GM23338 (cell line): ENCODE results near the gene PML. TPM values are rescaled to one million over a fixed set of nuclear protein-coding genes. Genes with fewer than 3 reads are reported as not detected.

Experiments
- ATAC-seq: fragments of 200-7000 bp; cut with Tn5 transposase; 3 replicates; pipeline ENCODE4 v1.9.1; 2020
- DNase-seq: peaks from one replicate; pipeline ENCODE4 v3.0.0-alpha.2; 2015; ENCODE audit warnings: low spot score
- H2AFZ ChIP-seq: fragments of 200-600 bp; sonication (generic); 2 replicates; pipeline ENCODE4 v1.8.0; 2016; ENCODE audit warnings: antibody characterized with exemption, mild to moderate bottlenecking, moderate library complexity
- H3F3A ChIP-seq: fragments of 200-600 bp; sonication (generic); replicated peaks from 2 replicates; pipeline ENCODE4 v1.8.0; 2017; ENCODE audit warnings: antibody characterized with exemption, mixed run types, low read depth
- H3K27ac ChIP-seq: fragments of 200-600 bp; sonication (generic); 2 replicates; pipeline ENCODE4 v1.6.1; 2016; ENCODE audit warnings: low read depth
- H3K27me3 ChIP-seq: fragments of 200-600 bp; sonication (generic); 2 replicates; pipeline ENCODE4 v1.8.0; 2016; ENCODE audit warnings: mild to moderate bottlenecking, mixed run types, moderate library complexity; ENCODE audit not compliant: insufficient read depth
- H3K36me3 ChIP-seq: fragments of 200-600 bp; sonication (generic); 2 replicates; pipeline ENCODE4 v1.8.0; 2016; ENCODE audit warnings: mild to moderate bottlenecking; ENCODE audit not compliant: insufficient read depth
- H3K4me1 ChIP-seq: fragments of 200-600 bp; sonication (generic); 2 replicates; pipeline ENCODE4 v1.8.0; 2016; ENCODE audit warnings: mild to moderate bottlenecking, moderate library complexity; ENCODE audit not compliant: insufficient read depth
- H3K4me2 ChIP-seq: fragments of 200-600 bp; sonication (generic); 2 replicates; pipeline ENCODE4 v1.7.1; 2017; ENCODE audit warnings: mixed run types
- H3K4me3 ChIP-seq: fragments of 200-600 bp; sonication (generic); 2 replicates; pipeline ENCODE4 v1.6.1; 2016; ENCODE audit warnings: mixed run types
- H3K79me2 ChIP-seq: fragments of 200-600 bp; sonication (generic); replicated peaks from 2 replicates; pipeline ENCODE4 v1.8.0; 2017; ENCODE audit warnings: mild to moderate bottlenecking; ENCODE audit not compliant: insufficient read depth
- H3K9me2 ChIP-seq: fragments of 200-600 bp; sonication (generic); 2 replicates; pipeline ENCODE4 v1.8.0; 2017; ENCODE audit not compliant: insufficient read depth
- H4K20me1 ChIP-seq: fragments of 200-600 bp; sonication (generic); replicated peaks from 2 replicates; pipeline ENCODE4 v1.8.0; 2017; ENCODE audit warnings: mild to moderate bottlenecking; ENCODE audit not compliant: insufficient read depth
- H3K27ac Mint-ChIP-seq: 2 replicates; pipeline ENCODE4 v1.8.0; 2020; ENCODE audit warnings: inconsistent platforms, mild to moderate bottlenecking, moderate library complexity, mixed read lengths
- H3K27me3 Mint-ChIP-seq: 3 replicates; pipeline ENCODE4 v1.8.0; 2022; ENCODE audit warnings: low read depth, mild to moderate bottlenecking, moderate library complexity, mixed read lengths, inconsistent platforms; ENCODE audit not compliant: insufficient read depth, poor library complexity
- H3K36me3 Mint-ChIP-seq: 3 replicates; pipeline ENCODE4 v1.8.0; 2021; ENCODE audit warnings: low read depth, mild to moderate bottlenecking, inconsistent platforms, moderate library complexity, mixed read lengths
- H3K4me1 Mint-ChIP-seq: 3 replicates; pipeline ENCODE4 v1.8.0; 2020; ENCODE audit warnings: mild to moderate bottlenecking, inconsistent platforms, mixed read lengths
- H3K4me3 Mint-ChIP-seq: 3 replicates; pipeline ENCODE4 v1.8.0; 2021; ENCODE audit warnings: moderate library complexity, mild to moderate bottlenecking, inconsistent platforms, mixed read lengths
- H3K9me3 Mint-ChIP-seq: 3 replicates; pipeline ENCODE4 v1.8.0; 2020; ENCODE audit warnings: moderate library complexity, mild to moderate bottlenecking, inconsistent platforms, mixed read lengths
- CREB1 ChIP-seq: fragments of 250-450 bp; sonication (Bioruptor Pico); IDR thresholded peaks from 2 replicates; pipeline ENCODE4 v1.5.0; 2020; ENCODE audit warnings: low read depth, mild to moderate bottlenecking, moderate library complexity
- ETS1 ChIP-seq: IDR thresholded peaks from 2 replicates; pipeline ENCODE4 v1.6.1; 2016; ENCODE audit warnings: antibody characterized with exemption
- EZH2 ChIP-seq: fragments of 200-600 bp; sonication (generic); IDR thresholded peaks from one replicate; pipeline ENCODE4 v1.8.0; 2017; ENCODE audit warnings: antibody characterized with exemption, mild to moderate bottlenecking, low read depth; ENCODE audit not compliant: unreplicated experiment
- EZH2phosphoT487 ChIP-seq: fragments of 200-600 bp; sonication (generic); IDR thresholded peaks from one replicate; pipeline ENCODE4 v1.8.1; 2018; ENCODE audit warnings: antibody characterized with exemption; ENCODE audit not compliant: unreplicated experiment
- JUNB ChIP-seq: IDR thresholded peaks from one replicate; pipeline ENCODE4 v1.6.1; 2016; ENCODE audit warnings: antibody characterized with exemption; ENCODE audit not compliant: unreplicated experiment
- NANOG ChIP-seq: IDR thresholded peaks from 2 replicates; pipeline ENCODE4 v1.6.1; 2016; ENCODE audit warnings: antibody characterized with exemption, borderline replicate concordance
- POLR2AphosphoS5 ChIP-seq: IDR thresholded peaks from 2 replicates; pipeline ENCODE4 v1.6.1; 2016; ENCODE audit warnings: antibody characterized with exemption, low read depth
- STAT1 ChIP-seq: IDR thresholded peaks from one replicate; pipeline ENCODE4 v1.6.1; 2016; ENCODE audit warnings: antibody characterized with exemption; ENCODE audit not compliant: unreplicated experiment
- ZNF114 ChIP-seq: fragments of 250-450 bp; sonication (Bioruptor Pico); IDR thresholded peaks from 2 replicates; pipeline ENCODE4 v1.5.0; 2020; ENCODE audit warnings: mild to moderate bottlenecking, moderate library complexity
- ZNF331 ChIP-seq: fragments of 250-450 bp; sonication (Bioruptor Pico); IDR thresholded peaks from 2 replicates; pipeline ENCODE4 v1.5.0; 2020; ENCODE audit warnings: low read depth, mild to moderate bottlenecking, moderate library complexity
- polyA plus RNA-seq: library from polyadenylated mRNA; unstranded; fragments of >200 nt; fragmentation: Nextera tagmentation; extraction: Ambion mirVana; gene quantifications from 2 replicates; pipeline ENCODE4 v1.2.1, GENCODE V29; 2016
- total RNA-seq: library from RNA; depleted of rRNA; stranded (reverse); fragments of >200 nt; shearing (Covaris generic); gene quantifications from 2 replicates; pipeline ENCODE4 v1.2.3, GENCODE V29; 2014
- TF ChIP-seq, protein P1 (sequence below): fragments of 250-450 bp; sonication (Bioruptor Pico); IDR thresholded peaks from 2 replicates; pipeline ENCODE4 v1.5.0; 2020; ENCODE audit warnings: mild to moderate bottlenecking, moderate library complexity
- TF ChIP-seq, protein P2 (sequence below): IDR thresholded peaks from one replicate; pipeline ENCODE4 v1.6.1; 2018; ENCODE audit warnings: antibody characterized with exemption; ENCODE audit not compliant: unreplicated experiment
- TF ChIP-seq, protein P3 (sequence below), 2 experiments: fragments of 200-600 bp in 1 of 2; sonication (generic) in 1 of 2; conservative IDR thresholded peaks; 2 replicates each; pipeline versions ENCODE4 v1.5.1 to v1.6.1; 2016 to 2017; ENCODE audit warnings: antibody characterized with exemption in 2 of 2, low read depth in 2 of 2, mild to moderate bottlenecking in 2 of 2, moderate library complexity in 1 of 2

Gene PML
- total and polyA plus RNA-seq, 2 experiments from 2014 or later: 19.0 to 73.1 TPM

- Histone ChIP-seq H3K36me3 (peaks cover 12% of the 10 kb centered on the region; the same call in 1 of the 2 replicates), H3K9me2 (no peaks in the 10 kb centered on the region), H4K20me1 (peaks cover 13% of the 10 kb centered on the region), H3K4me3 (no peak overlapping the region; the same call in 1 of the 2 replicates), H3K4me1 (peaks cover 9% of the 10 kb centered on the region), H2AFZ (no peak overlapping the region), H3K27ac (no peak overlapping the region), H3K27me3 (peaks cover 4% of the 10 kb centered on the region; the same call in 1 of the 2 replicates), H3K79me2 (peaks cover 41% of the 10 kb centered on the region), H3K4me2 (no peak overlapping the region), H3F3A (no peaks in the 10 kb centered on the region)
- peaks cover 18% of the 10 kb centered on the region for H3K27me3 Mint-ChIP-seq
- H3K4me3 Mint-ChIP-seq: peak overlapping the region; percentile 92; the same call in 2 of the 3 replicates
- H3K27ac Mint-ChIP-seq: no peak overlapping the region
- peaks cover 21% of the 10 kb centered on the region for H3K4me1 Mint-ChIP-seq
- DNase-seq (no peak), ATAC-seq (no peak)
- TF ChIP-seq ZNF114 (CRISPR knock-in tag) (no peak), EZH2phosphoT487 (no peak), CREB1 (CRISPR knock-in tag) (no peak), ETS1 (no peak), POLR2AphosphoS5 (no peak), STAT1 (no peak), ZNF331 (CRISPR knock-in tag) (no peak), JUNB (no peak), NANOG (no peak), EZH2 (no peak)
- TF ChIP-seq, protein P1, sequence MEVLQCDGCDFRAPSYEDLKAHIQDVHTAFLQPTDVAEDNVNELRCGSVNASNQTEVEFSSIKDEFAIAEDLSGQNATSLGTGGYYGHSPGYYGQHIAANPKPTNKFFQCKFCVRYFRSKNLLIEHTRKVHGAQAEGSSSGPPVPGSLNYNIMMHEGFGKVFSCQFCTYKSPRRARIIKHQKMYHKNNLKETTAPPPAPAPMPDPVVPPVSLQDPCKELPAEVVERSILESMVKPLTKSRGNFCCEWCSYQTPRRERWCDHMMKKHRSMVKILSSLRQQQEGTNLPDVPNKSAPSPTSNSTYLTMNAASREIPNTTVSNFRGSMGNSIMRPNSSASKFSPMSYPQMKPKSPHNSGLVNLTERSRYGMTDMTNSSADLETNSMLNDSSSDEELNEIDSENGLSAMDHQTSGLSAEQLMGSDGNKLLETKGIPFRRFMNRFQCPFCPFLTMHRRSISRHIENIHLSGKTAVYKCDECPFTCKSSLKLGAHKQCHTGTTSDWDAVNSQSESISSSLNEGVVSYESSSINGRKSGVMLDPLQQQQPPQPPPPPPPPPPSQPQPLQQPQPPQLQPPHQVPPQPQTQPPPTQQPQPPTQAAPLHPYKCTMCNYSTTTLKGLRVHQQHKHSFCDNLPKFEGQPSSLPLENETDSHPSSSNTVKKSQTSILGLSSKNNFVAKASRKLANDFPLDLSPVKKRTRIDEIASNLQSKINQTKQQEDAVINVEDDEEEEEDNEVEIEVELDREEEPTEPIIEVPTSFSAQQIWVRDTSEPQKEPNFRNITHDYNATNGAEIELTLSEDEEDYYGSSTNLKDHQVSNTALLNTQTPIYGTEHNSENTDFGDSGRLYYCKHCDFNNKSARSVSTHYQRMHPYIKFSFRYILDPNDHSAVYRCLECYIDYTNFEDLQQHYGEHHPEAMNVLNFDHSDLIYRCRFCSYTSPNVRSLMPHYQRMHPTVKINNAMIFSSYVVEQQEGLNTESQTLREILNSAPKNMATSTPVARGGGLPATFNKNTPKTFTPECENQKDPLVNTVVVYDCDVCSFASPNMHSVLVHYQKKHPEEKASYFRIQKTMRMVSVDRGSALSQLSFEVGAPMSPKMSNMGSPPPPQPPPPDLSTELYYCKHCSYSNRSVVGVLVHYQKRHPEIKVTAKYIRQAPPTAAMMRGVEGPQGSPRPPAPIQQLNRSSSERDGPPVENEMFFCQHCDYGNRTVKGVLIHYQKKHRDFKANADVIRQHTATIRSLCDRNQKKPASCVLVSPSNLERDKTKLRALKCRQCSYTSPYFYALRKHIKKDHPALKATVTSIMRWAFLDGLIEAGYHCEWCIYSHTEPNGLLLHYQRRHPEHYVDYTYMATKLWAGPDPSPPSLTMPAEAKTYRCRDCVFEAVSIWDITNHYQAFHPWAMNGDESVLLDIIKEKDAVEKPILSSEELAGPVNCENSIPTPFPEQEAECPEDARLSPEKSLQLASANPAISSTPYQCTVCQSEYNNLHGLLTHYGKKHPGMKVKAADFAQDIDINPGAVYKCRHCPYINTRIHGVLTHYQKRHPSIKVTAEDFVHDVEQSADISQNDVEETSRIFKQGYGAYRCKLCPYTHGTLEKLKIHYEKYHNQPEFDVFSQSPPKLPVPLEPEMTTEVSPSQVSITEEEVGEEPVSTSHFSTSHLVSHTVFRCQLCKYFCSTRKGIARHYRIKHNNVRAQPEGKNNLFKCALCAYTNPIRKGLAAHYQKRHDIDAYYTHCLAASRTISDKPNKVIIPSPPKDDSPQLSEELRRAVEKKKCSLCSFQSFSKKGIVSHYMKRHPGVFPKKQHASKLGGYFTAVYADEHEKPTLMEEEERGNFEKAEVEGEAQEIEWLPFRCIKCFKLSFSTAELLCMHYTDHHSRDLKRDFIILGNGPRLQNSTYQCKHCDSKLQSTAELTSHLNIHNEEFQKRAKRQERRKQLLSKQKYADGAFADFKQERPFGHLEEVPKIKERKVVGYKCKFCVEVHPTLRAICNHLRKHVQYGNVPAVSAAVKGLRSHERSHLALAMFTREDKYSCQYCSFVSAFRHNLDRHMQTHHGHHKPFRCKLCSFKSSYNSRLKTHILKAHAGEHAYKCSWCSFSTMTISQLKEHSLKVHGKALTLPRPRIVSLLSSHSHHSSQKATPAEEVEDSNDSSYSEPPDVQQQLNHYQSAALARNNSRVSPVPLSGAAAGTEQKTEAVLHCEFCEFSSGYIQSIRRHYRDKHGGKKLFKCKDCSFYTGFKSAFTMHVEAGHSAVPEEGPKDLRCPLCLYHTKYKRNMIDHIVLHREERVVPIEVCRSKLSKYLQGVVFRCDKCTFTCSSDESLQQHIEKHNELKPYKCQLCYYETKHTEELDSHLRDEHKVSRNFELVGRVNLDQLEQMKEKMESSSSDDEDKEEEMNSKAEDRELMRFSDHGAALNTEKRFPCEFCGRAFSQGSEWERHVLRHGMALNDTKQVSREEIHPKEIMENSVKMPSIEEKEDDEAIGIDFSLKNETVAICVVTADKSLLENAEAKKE: no peak
- TF ChIP-seq, protein P2, sequence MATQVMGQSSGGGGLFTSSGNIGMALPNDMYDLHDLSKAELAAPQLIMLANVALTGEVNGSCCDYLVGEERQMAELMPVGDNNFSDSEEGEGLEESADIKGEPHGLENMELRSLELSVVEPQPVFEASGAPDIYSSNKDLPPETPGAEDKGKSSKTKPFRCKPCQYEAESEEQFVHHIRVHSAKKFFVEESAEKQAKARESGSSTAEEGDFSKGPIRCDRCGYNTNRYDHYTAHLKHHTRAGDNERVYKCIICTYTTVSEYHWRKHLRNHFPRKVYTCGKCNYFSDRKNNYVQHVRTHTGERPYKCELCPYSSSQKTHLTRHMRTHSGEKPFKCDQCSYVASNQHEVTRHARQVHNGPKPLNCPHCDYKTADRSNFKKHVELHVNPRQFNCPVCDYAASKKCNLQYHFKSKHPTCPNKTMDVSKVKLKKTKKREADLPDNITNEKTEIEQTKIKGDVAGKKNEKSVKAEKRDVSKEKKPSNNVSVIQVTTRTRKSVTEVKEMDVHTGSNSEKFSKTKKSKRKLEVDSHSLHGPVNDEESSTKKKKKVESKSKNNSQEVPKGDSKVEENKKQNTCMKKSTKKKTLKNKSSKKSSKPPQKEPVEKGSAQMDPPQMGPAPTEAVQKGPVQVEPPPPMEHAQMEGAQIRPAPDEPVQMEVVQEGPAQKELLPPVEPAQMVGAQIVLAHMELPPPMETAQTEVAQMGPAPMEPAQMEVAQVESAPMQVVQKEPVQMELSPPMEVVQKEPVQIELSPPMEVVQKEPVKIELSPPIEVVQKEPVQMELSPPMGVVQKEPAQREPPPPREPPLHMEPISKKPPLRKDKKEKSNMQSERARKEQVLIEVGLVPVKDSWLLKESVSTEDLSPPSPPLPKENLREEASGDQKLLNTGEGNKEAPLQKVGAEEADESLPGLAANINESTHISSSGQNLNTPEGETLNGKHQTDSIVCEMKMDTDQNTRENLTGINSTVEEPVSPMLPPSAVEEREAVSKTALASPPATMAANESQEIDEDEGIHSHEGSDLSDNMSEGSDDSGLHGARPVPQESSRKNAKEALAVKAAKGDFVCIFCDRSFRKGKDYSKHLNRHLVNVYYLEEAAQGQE: no peak
- TF ChIP-seq, protein P3, sequence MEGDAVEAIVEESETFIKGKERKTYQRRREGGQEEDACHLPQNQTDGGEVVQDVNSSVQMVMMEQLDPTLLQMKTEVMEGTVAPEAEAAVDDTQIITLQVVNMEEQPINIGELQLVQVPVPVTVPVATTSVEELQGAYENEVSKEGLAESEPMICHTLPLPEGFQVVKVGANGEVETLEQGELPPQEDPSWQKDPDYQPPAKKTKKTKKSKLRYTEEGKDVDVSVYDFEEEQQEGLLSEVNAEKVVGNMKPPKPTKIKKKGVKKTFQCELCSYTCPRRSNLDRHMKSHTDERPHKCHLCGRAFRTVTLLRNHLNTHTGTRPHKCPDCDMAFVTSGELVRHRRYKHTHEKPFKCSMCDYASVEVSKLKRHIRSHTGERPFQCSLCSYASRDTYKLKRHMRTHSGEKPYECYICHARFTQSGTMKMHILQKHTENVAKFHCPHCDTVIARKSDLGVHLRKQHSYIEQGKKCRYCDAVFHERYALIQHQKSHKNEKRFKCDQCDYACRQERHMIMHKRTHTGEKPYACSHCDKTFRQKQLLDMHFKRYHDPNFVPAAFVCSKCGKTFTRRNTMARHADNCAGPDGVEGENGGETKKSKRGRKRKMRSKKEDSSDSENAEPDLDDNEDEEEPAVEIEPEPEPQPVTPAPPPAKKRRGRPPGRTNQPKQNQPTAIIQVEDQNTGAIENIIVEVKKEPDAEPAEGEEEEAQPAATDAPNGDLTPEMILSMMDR (conservative IDR thresholded peaks at IDR 0.05; ENCODE audit: low read depth in 2 of 2): no peak
- no peaks in the 10 kb centered on the region for H3K9me3 Mint-ChIP-seq
- H3K36me3 Mint-ChIP-seq: peaks cover 10% of the 10 kb centered on the region; the same call in 2 of the 3 replicates
Measured at GRCh38 chr15:73996267-73996666, 1.8 kb downstream of the PML start.
